GM12865 (cell line): Measurements from ENCODE around the gene PAK2.

ENCODE experiments used
- DNase-seq: peaks from one replicate; pipeline ENCODE4 v3.0.0; 2010; ENCODE audit warnings: low read depth
- H3K4me3 ChIP-seq: 2 replicates; pipeline ENCODE4 v1.5.1; 2011; ENCODE audit warnings: mild to moderate bottlenecking, low read depth, low read length, control low read depth
- CTCF ChIP-seq: IDR thresholded peaks from 2 replicates; pipeline ENCODE4 v1.5.1; 2011; ENCODE audit warnings: low read length, control low read depth, low read depth, inconsistent platforms; ENCODE audit not compliant: insufficient read depth; ENCODE audit errors: missing control alignments

Gene PAK2

GRCh38 chr3:196739671-196740480, at the start of gene PAK2:
Gene PAK2 (plus strand): TSS chr3:196739857. CDS start chr3:196782647, 42,790 bp downstream.
- TF ChIP-seq CTCF = no peak
- peak within 1 kb of the TSS; percentile 69 for H3K4me3 ChIP-seq
- peak; percentile 94 for DNase-seq

GRCh38 chr3:196689941-196690660, 49.6 kb upstream of the PAK2 start:
- DNase-seq = no peak
- no peak for TF ChIP-seq CTCF
- H3K4me3 ChIP-seq = no peak overlapping the region

- H3K4me3 ChIP-seq = no peak overlapping the region
- TF ChIP-seq CTCF = no peak
- no peak for DNase-seq
Measured at GRCh38 chr3:196691386-196691785, 48.3 kb upstream of the PAK2 start.

- TF ChIP-seq CTCF = no peak
- DNase-seq = no peak
- H3K4me3 ChIP-seq = no peak overlapping the region
Measured at GRCh38 chr3:196694202-196694638, 45.4 kb upstream of the PAK2 start.

GRCh38 chr3:196694941-196695848, 44.5 kb upstream of the PAK2 start:
- TF ChIP-seq CTCF = no peak
- no peak for DNase-seq
- H3K4me3 ChIP-seq = no peak overlapping the region

GRCh38 chr3:196695849-196696226, 43.8 kb upstream of the PAK2 start:
- H3K4me3 ChIP-seq = no peak overlapping the region
- DNase-seq = no peak

More at GRCh38 chr3:196695849-196696226, 43.8 kb upstream of the PAK2 start:
- no peak for TF ChIP-seq CTCF
